H9 (cell line): ENCODE results near the gene PRKAG2. TPM values are rescaled to one million over a fixed set of nuclear protein-coding genes. Genes with fewer than 3 reads are reported as not detected.

ENCODE experiments used
- DNase-seq: peaks from one replicate; pipeline ENCODE4 v3.0.0-alpha.2; 2017
- H2AFZ ChIP-seq: one replicate; pipeline ENCODE4 v1.6.1; 2013; ENCODE audit warnings: mild to moderate bottlenecking, low read length, control low read depth, moderate library complexity
- H2AK5ac ChIP-seq: 2 replicates; pipeline ENCODE4 v1.6.1; 2013; ENCODE audit warnings: low read length, control low read depth, mixed read lengths; ENCODE audit not compliant: insufficient read length
- H2BK120ac ChIP-seq: one replicate; pipeline ENCODE4 v1.6.1; 2013; ENCODE audit warnings: low read depth, mild to moderate bottlenecking, low read length, control low read depth, inconsistent platforms; ENCODE audit not compliant: poor library complexity, severe bottlenecking
- H2BK12ac ChIP-seq: 2 replicates; pipeline ENCODE4 v1.6.1; 2013; ENCODE audit warnings: low read length, control low read depth, mixed read lengths, low read depth; ENCODE audit not compliant: insufficient read length
- H2BK15ac ChIP-seq: 2 replicates; pipeline ENCODE4 v1.6.1; 2013; ENCODE audit warnings: low read depth, low read length, control low read depth
- H2BK20ac ChIP-seq: one replicate; pipeline ENCODE4 v1.6.1; 2013; ENCODE audit warnings: low read depth, mild to moderate bottlenecking, low read length, control low read depth, inconsistent platforms; ENCODE audit not compliant: poor library complexity, severe bottlenecking
- H2BK5ac ChIP-seq: 2 replicates; pipeline ENCODE4 v1.6.1; 2013; ENCODE audit warnings: low read length, control low read depth, mixed read lengths; ENCODE audit not compliant: insufficient read length
- H3K14ac ChIP-seq: 2 replicates; pipeline ENCODE4 v1.6.1; 2013; ENCODE audit warnings: low read length, control low read depth; ENCODE audit not compliant: insufficient read depth
- H3K18ac ChIP-seq: 2 replicates; pipeline ENCODE4 v1.6.1; 2013; ENCODE audit warnings: low read depth, mild to moderate bottlenecking, mixed read lengths, low read length, control low read depth; ENCODE audit not compliant: insufficient read length
- H3K23ac ChIP-seq: 2 replicates; pipeline ENCODE4 v1.6.1; 2013; ENCODE audit warnings: low read length, control low read depth, mixed read lengths, low read depth; ENCODE audit not compliant: insufficient read length
- H3K23me2 ChIP-seq: 2 replicates; pipeline ENCODE4 v1.6.1; 2013; ENCODE audit warnings: low read depth, mild to moderate bottlenecking, mixed read lengths, low read length, control low read depth; ENCODE audit not compliant: insufficient read length, poor library complexity, severe bottlenecking
- H3K27ac ChIP-seq: 2 replicates; pipeline ENCODE4 v1.5.1; 2013; ENCODE audit warnings: low read length, control low read depth, mixed read lengths, low read depth; ENCODE audit not compliant: insufficient read length
- H3K27me3 ChIP-seq: 2 replicates; pipeline ENCODE4 v1.6.1; 2013; ENCODE audit warnings: low read length, control low read depth, inconsistent platforms; ENCODE audit not compliant: insufficient read depth
- H3K4ac ChIP-seq: 2 replicates; pipeline ENCODE4 v1.6.1; 2013; ENCODE audit warnings: low read depth, mild to moderate bottlenecking, control low read depth, inconsistent platforms, low read length, moderate library complexity
- H3K4me1 ChIP-seq: 2 replicates; pipeline ENCODE4 v1.6.1; 2013; ENCODE audit warnings: low read length, control low read depth, inconsistent platforms; ENCODE audit not compliant: insufficient read depth
- H3K4me2 ChIP-seq: 2 replicates; pipeline ENCODE4 v1.6.1; 2013; ENCODE audit warnings: low read length, control low read depth, mixed read lengths; ENCODE audit not compliant: insufficient read length, insufficient read depth
- H3K56ac ChIP-seq: 2 replicates; pipeline ENCODE4 v1.6.1; 2013; ENCODE audit warnings: low read depth, mild to moderate bottlenecking, mixed read lengths, low read length, control low read depth; ENCODE audit not compliant: insufficient read length
- H3K79me1 ChIP-seq: 2 replicates; pipeline ENCODE4 v1.6.1; 2013; ENCODE audit warnings: low read depth, mild to moderate bottlenecking, moderate library complexity, low read length, control low read depth, inconsistent platforms; ENCODE audit not compliant: insufficient read depth, poor library complexity, severe bottlenecking
- H3K79me2 ChIP-seq: 2 replicates; pipeline ENCODE4 v1.6.1; 2013; ENCODE audit warnings: low read length, control low read depth, inconsistent platforms; ENCODE audit not compliant: insufficient read depth
- H3K9ac ChIP-seq: 2 replicates; pipeline ENCODE4 v1.6.1; 2013; ENCODE audit warnings: low read length, control low read depth, mixed read lengths; ENCODE audit not compliant: insufficient read length; ENCODE audit errors: extremely low read depth
- H3K9me3 ChIP-seq: one replicate; pipeline ENCODE4 v1.6.1; 2013; ENCODE audit warnings: low read depth, low read length, inconsistent platforms; ENCODE audit not compliant: control insufficient read depth
- H3T11ph ChIP-seq: one replicate; pipeline ENCODE4 v1.6.1; 2013; ENCODE audit warnings: mild to moderate bottlenecking, low read length, control low read depth, inconsistent platforms
- H4K20me1 ChIP-seq: one replicate; pipeline ENCODE4 v1.6.1; 2013; ENCODE audit not compliant: control insufficient read depth, insufficient read length, insufficient read depth
- H4K5ac ChIP-seq: 2 replicates; pipeline ENCODE4 v1.6.1; 2013; ENCODE audit warnings: low read depth, mild to moderate bottlenecking, mixed read lengths, low read length, control low read depth; ENCODE audit not compliant: insufficient read length
- H4K8ac ChIP-seq: replicated peaks from 2 replicates; pipeline ENCODE4 v1.6.1; 2013; ENCODE audit warnings: low read length, control low read depth, mixed read lengths, low read depth; ENCODE audit not compliant: insufficient read length
- H4K91ac ChIP-seq: 2 replicates; pipeline ENCODE4 v1.6.1; 2013; ENCODE audit warnings: low read depth, mild to moderate bottlenecking, moderate library complexity, mixed read lengths, low read length, control low read depth; ENCODE audit not compliant: insufficient read length
- H3K27ac Mint-ChIP-seq, 3 experiments: 2 replicates in 2 of 3; 3 replicates in 1 of 3; pipeline ENCODE4 v1.8.0; 2020 to 2021; ENCODE audit warnings: mixed read lengths in 3 of 3, mild to moderate bottlenecking in 1 of 3, moderate library complexity in 1 of 3
- H3K27me3 Mint-ChIP-seq: 2 replicates; pipeline ENCODE4 v1.8.0; 2021; ENCODE audit warnings: low read depth, mild to moderate bottlenecking, moderate library complexity, mixed read lengths
- H3K36me3 Mint-ChIP-seq, 3 experiments: 2 replicates in 2 of 3; 3 replicates in 1 of 3; pipeline ENCODE4 v1.8.0; 2020 to 2021; ENCODE audit warnings: low read depth in 3 of 3, mixed read lengths in 3 of 3; ENCODE audit not compliant: insufficient read depth in 1 of 3
- H3K4me1 Mint-ChIP-seq, 2 experiments: 2 replicates each; pipeline ENCODE4 v1.8.0; 2020; ENCODE audit warnings: mixed read lengths in 2 of 2
- H3K4me3 Mint-ChIP-seq, 2 experiments: 2 replicates in 1 of 2; 3 replicates in 1 of 2; pipeline ENCODE4 v1.8.0; 2020 to 2021; ENCODE audit warnings: mild to moderate bottlenecking in 2 of 2, mixed read lengths in 2 of 2, moderate library complexity in 1 of 2
- H3K9me3 Mint-ChIP-seq, 2 experiments: 2 replicates in 1 of 2; 3 replicates in 1 of 2; pipeline ENCODE4 v1.8.0; 2020; ENCODE audit warnings: mild to moderate bottlenecking in 2 of 2, mixed read lengths in 2 of 2, moderate library complexity in 1 of 2
- CTCF ChIP-seq: fragments of 200-600 bp; sonication (generic); conservative IDR thresholded peaks from 3 replicates; pipeline ENCODE4 v1.8.0; 2021; ENCODE audit warnings: antibody characterized with exemption, mild to moderate bottlenecking
- WGBS: extraction: QIAGEN DNeasy Blood & Tissue Kit; methylation state at CpG from one replicate; pipeline ENCODE4 v1.1.7; 2013; ENCODE audit warnings: missing lambda C conversion rate, low lambda C conversion rate, mixed read lengths; ENCODE audit not compliant: insufficient read length; ENCODE audit errors: extremely low coverage; 5-methylcytosine and 5-hydroxymethylcytosine counted together
- total RNA-seq: library from RNA; stranded (reverse); gene quantifications from 2 replicates; pipeline ENCODE4 v1.2.1, GENCODE V29; 2021

PRKAG2 gene
- total RNA-seq, 1 experiment from 2014 or later: 11.8 TPM

GRCh38 chr7:151641587-151641986, 235.3 kb downstream of the PRKAG2 start:
- WGBS: no CpG with 5 or more reads among the region's 2 CpGs
- H2BK5ac ChIP-seq: no peak overlapping the region

More at GRCh38 chr7:151641587-151641986, 235.3 kb downstream of the PRKAG2 start:
- H2BK12ac ChIP-seq: no peak overlapping the region
- no peak overlapping the region for H3K4me2 ChIP-seq
- no peak for DNase-seq
- TF ChIP-seq CTCF: no peak
- no peaks in the 10 kb centered on the region for H3K4me1 ChIP-seq
- peaks cover 8 to 11% of the 10 kb centered on the region in 2 experiments; a peak in 3 of 5 replicates for H3K9me3 Mint-ChIP-seq
- H3K9me3 ChIP-seq: no peaks in the 10 kb centered on the region
- no peak overlapping the region for H2BK15ac ChIP-seq
- H3K4me3 Mint-ChIP-seq: no peak overlapping the region
- H4K5ac ChIP-seq: no peak overlapping the region
- H3K14ac ChIP-seq: no peak overlapping the region
- peaks cover 3 to 5% of the 10 kb centered on the region in 2 experiments; a peak in 2 of 4 replicates for H3K4me1 Mint-ChIP-seq
- no peaks in the 10 kb centered on the region for H4K20me1 ChIP-seq
- no peaks in the 10 kb centered on the region for H3K23me2 ChIP-seq
- no peak overlapping the region for H2BK20ac ChIP-seq
- no peaks in the 10 kb centered on the region for H3K79me2 ChIP-seq
- H2BK120ac ChIP-seq: no peak overlapping the region
- H4K91ac ChIP-seq: no peak overlapping the region
- H3K9ac ChIP-seq: no peak overlapping the region
- H3K27ac ChIP-seq: no peak overlapping the region
- H2AK5ac ChIP-seq: no peak overlapping the region
- H3K27ac Mint-ChIP-seq: no peak overlapping the region
- H3K56ac ChIP-seq: no peak overlapping the region
- no peak overlapping the region for H3K4ac ChIP-seq
- H3K18ac ChIP-seq: no peak overlapping the region
- no peaks in the 10 kb centered on the region; a peak in 1 of 7 replicates for H3K36me3 Mint-ChIP-seq
- no peaks in the 10 kb centered on the region for H3K27me3 ChIP-seq
- peaks cover 3% of the 10 kb centered on the region; the same call in 1 of the 2 replicates for H3K27me3 Mint-ChIP-seq
- H3K23ac ChIP-seq: no peak overlapping the region
- no peak overlapping the region for H3T11ph ChIP-seq
- no peak overlapping the region for H2AFZ ChIP-seq
- H4K8ac ChIP-seq: no peak overlapping the region
- H3K79me1 ChIP-seq: no peaks in the 10 kb centered on the region
